Fibroblast of the aortic adventitia (primary cell): ENCODE data around the gene NENF. TPM values are rescaled to one million over a fixed set of nuclear protein-coding genes. Genes with fewer than 3 reads are reported as not detected.

Experiments used
- DNase-seq: peaks from one replicate; pipeline ENCODE4 v3.0.0-alpha.2; 2010; ENCODE audit warnings: low read depth
- H3K4me3 ChIP-seq: 2 replicates; pipeline ENCODE4 v1.5.1; 2011; ENCODE audit warnings: low read depth, mild to moderate bottlenecking, control low read depth, low read length, moderate library complexity
- total RNA-seq: library from RNA; depleted of rRNA; stranded (reverse); fragments of >200 nt; gene quantifications from 2 replicates; pipeline ENCODE4 v1.2.3, GENCODE V29; 2012; ENCODE audit warnings: low replicate concordance
- TF ChIP-seq, protein P1 (sequence below): IDR thresholded peaks from 2 replicates; pipeline ENCODE4 v1.5.1; 2011; ENCODE audit warnings: mild to moderate bottlenecking, low read length, control low read depth, inconsistent platforms; ENCODE audit not compliant: insufficient read depth

The NENF gene
- total RNA-seq, 1 donor: 43.3 TPM

DNA sequence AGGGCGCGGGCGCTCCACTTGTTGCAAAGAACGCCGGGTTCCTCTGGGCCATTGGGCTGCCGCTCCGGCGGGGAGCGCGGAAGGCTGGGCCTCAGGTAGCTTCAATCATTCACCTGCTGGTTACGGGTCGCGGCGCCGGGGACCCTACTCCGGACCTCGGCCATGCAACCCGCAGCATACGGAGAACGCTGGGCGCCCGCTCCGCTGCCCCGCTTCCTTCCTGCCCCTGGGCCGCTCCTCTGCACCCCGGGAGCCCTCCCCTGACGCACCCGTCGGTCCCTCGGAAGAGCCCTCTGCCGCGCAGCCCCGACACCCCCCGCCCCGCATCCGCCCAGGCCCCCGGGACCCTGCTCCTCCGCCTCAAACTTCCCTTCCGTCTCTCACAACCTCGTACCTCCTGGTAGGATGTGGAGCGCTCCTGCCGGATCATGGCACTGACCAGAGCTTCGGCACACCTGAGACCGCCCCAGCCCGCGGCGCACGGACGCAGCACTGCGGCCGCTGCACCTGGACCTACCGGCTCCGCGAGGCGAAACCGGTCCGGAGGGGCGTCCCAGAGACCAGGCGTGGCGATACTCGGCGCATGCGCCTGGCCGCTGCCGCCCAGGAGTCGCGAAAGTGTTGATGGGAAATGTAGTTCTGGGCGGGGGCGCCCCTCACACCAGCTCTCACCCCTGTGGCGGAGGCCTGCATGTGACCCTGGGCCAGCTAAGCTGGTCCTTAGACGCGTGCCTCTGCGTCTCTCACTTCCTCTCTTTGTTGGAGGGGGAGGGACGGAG lies 18.2 kb upstream of the NENF start, which contains the start of gene PACC1:
Gene PACC1, minus strand, starts transcription at position 559 of the 779 bp plus-strand sequence. Its CDS starts 129 bp downstream, at position 430.
- TF ChIP-seq, protein P1, sequence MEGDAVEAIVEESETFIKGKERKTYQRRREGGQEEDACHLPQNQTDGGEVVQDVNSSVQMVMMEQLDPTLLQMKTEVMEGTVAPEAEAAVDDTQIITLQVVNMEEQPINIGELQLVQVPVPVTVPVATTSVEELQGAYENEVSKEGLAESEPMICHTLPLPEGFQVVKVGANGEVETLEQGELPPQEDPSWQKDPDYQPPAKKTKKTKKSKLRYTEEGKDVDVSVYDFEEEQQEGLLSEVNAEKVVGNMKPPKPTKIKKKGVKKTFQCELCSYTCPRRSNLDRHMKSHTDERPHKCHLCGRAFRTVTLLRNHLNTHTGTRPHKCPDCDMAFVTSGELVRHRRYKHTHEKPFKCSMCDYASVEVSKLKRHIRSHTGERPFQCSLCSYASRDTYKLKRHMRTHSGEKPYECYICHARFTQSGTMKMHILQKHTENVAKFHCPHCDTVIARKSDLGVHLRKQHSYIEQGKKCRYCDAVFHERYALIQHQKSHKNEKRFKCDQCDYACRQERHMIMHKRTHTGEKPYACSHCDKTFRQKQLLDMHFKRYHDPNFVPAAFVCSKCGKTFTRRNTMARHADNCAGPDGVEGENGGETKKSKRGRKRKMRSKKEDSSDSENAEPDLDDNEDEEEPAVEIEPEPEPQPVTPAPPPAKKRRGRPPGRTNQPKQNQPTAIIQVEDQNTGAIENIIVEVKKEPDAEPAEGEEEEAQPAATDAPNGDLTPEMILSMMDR: no peak
- H3K4me3 ChIP-seq: peak within 1 kb of the TSS; percentile 96

DNA sequence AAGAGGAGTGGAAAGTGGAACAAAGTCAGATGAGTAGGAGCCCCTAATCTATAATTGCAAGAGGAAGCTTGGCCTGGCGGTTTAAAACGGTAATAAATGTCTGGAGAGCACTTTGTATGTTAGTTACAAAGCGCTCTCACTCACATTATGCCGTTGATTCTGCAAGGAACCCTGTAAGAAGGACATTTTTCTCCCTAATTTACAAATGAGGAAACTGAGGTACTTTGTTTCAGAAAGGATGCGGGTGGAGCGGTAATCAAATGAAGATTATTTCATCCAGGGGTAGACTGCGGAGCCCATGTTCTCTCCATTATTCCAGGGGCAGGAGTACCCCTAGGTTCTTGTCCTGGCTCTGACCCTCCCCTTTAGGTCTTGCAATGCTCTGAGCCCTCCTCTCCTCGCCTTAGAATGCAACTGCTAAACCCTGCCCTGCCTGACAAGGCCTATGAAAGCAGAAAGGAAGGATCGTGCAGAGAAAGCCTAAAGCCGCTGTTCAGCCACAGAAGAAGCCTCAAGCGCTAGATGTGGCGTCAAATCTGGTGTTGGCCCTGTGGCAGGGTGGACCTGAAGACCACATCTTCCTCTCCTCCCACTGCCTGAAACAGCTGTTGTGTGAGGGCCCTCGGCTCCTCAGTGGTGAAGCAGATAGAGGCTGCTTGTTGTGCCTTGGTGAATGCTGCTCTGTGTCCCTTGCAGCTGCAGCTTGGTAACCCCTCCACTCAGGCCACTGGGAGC lies 17.4 kb upstream of the NENF start:
- TF ChIP-seq, protein P1: no peak
- DNase-seq: no peak
- peak overlapping the region; percentile 96 for H3K4me3 ChIP-seq

More for the DNA sequence above, 18.2 kb upstream of the NENF start, which contains the start of gene PACC1:
- peak; percentile 76 for DNase-seq

DNA sequence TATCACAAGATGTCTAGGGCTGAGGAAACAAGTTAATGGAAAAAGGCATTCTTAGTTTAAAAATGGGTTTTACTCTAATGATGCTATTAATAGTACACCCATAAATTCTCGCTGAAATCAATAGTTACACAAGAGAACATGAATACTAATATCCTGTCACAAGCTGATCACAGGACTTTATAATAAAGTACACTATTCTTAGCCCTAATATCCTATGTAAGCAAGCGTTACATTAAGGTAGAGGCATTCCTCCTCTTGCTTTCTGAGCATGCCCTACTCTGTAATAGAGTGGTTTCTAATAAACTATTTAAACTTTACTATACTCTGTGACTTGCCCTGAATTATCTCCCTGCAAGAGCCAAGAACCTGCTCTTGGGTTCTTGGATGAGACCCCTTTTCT lies 11.6 kb upstream of the NENF start:
- DNase-seq: no peak
- H3K4me3 ChIP-seq: no peak overlapping the region
- TF ChIP-seq, protein P1: no peak

DNA sequence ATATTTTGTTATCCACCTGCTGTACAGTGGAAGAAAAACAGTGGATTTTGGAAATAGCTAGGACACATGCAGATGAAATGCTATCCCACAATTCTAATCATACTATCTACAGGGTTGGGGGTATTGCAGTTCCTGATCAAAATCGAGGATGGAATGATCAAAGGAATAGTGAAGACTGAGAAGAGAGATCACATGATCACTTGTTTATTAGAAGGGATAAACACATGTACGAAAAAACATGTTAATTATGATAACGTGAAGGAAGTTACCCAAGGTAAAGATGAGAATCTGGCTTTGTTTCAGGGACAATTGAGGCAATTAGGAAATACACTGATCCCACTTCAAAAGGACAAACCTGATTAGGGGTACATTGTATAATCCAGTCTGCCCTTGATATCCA lies 8.8 kb upstream of the NENF start:
- no peak overlapping the region for H3K4me3 ChIP-seq
- TF ChIP-seq, protein P1: no peak
- no peak for DNase-seq

DNA sequence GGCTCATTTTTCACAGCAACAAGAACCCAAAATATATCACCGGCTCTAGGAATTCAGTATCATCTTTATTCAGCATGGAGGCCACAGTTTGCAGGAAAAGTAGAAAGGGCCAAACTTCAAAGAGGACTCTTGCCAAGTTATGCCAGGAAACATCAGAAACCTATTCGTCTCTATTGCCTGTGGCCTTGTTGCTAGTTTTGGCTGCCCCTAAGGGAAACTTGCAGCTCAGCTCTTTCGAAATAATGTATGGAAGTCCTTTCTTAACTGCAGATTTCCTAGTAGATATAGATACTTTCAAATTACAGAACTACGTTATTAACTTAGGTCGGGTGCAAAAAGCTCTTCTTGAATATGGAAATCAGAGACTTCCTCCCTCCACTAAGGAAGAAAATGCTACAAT lies 4.2 kb upstream of the NENF start:
- no peak overlapping the region for H3K4me3 ChIP-seq
- TF ChIP-seq, protein P1: no peak
- peak; percentile 27 for DNase-seq

DNA sequence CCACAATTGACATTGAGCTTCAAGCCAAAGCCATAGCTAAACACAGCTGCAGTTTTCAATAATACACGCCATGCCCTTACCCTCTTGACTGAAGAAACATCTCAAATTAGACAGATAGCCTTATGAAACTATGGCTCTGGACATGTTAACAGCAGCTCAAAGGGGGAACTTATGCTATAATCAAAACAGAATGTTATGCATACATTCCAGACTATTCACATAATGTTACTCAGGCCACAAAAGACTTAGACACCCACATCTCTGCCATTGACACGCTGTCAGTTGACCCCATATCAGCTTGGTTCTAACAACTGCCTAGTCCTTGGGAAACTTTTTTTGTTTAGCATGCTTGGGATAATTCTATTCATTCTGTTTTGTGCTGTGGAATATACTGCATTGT lies 2.3 kb upstream of the NENF start:
- no peak for DNase-seq
- TF ChIP-seq, protein P1: no peak
- H3K4me3 ChIP-seq: no peak overlapping the region
